HG03064 (cell line): ENCODE data around the gene FDCSP.
"Not testable (repeated sequence)": the region's sequence is repeated elsewhere in the genome, so short reads cannot be mapped to it uniquely, and the experiment has no call there.

Experiments
- ATAC-seq: cut with Tn5 transposase; IDR thresholded peaks from one replicate; pipeline ENCODE4 v1.9.1; 2021; ENCODE audit warnings: low read depth; ENCODE audit not compliant: unreplicated experiment

The FDCSP gene

GRCh38 chr4:70225824-70226223 lies at the start of gene FDCSP:
Gene FDCSP (plus strand): TSS chr4:70226124. CDS start chr4:70231195, 5,071 bp downstream.
- no peak for ATAC-seq

DNA sequence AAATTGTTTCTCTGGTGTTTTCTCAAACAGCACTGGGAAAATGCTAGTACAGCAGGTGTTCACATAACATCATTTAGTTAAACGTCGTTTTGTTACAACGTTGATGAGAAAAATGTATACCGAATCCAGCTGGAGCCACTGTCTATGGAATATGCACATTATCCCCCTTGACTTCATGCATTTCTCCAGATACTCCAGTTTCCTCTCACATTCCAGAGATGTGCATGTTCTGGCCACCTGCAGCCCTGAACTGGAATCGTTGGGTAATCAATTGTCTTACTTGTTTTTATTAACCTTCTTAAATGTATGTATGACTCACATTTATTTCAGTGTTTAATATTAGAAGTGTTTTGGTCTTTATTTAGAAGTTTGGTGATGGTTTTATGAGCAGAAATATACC lies 48.8 kb upstream of the FDCSP start:
- ATAC-seq = no peak

GRCh38 chr4:70178075-70178660 lies 47.8 kb upstream of the FDCSP start:
- ATAC-seq = no peak

GRCh38 chr4:70179811-70180210 lies 46.1 kb upstream of the FDCSP start:
- no peak for ATAC-seq

GRCh38 chr4:70181864-70182263 lies 44.1 kb upstream of the FDCSP start:
- ATAC-seq = no peak

GRCh38 chr4:70182517-70183167 lies 43.3 kb upstream of the FDCSP start:
- no peak for ATAC-seq

- ATAC-seq = peak; percentile 72
These were observed 42.6 kb upstream of the FDCSP start for GRCh38 chr4:70183168-70183939.

GRCh38 chr4:70183940-70184246 lies 42.0 kb upstream of the FDCSP start:
- ATAC-seq = no peak

DNA sequence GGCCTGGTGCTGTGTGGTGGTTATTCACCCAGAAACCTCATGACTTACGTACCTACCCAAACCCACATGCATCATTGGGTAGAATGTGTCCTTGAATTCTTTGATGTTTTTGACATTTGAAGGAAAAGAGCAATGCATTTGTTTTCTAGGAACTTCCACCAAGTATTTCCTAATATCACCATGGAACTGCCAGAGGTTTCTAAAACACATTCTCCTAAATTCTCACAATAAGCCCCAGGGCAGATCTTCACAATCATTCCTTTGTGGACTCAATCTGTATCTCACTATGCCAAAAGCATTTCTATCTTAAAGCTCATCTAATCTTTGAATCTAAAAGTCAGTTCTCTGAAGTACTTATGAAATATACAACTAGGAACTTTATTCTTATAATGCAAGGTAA lies 38.7 kb upstream of the FDCSP start:
- no peak for ATAC-seq

GRCh38 chr4:70190579-70190978 lies 35.3 kb upstream of the FDCSP start:
- ATAC-seq = no peak

- no peak for ATAC-seq
These were observed 34.3 kb upstream of the FDCSP start for GRCh38 chr4:70191647-70192046.

- no peak for ATAC-seq
These were observed 33.0 kb upstream of the FDCSP start for GRCh38 chr4:70192895-70193294.

GRCh38 chr4:70195425-70195824 lies 30.5 kb upstream of the FDCSP start, which contains the start of gene ODAM:
Gene ODAM (plus strand): TSS chr4:70195725. CDS start chr4:70196544, 819 bp downstream.
- ATAC-seq = no peak

- ATAC-seq = no peak
These were observed 29.1 kb upstream of the FDCSP start for GRCh38 chr4:70196857-70197256.

DNA sequence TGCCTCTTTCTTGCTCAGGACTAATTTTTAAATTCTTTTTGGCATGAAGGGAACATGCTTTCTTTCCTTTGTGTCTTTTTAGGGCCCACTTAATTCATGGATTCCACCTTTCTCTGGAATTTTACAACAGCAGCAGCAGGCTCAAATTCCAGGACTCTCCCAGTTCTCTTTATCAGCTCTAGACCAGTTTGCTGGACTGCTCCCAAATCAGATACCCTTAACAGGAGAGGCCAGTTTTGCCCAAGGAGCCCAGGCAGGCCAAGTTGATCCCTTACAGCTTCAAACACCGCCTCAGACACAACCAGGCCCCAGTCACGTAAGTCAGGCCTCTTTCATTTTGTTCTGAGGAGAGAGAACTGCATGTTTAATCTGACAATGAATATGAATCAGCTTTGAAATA lies 28.1 kb upstream of the FDCSP start:
- no peak for ATAC-seq

GRCh38 chr4:70203601-70204000 lies 22.3 kb upstream of the FDCSP start:
- ATAC-seq = no peak

- ATAC-seq = not testable (repeated sequence)
These were observed 13.2 kb upstream of the FDCSP start for GRCh38 chr4:70212752-70213151.

DNA sequence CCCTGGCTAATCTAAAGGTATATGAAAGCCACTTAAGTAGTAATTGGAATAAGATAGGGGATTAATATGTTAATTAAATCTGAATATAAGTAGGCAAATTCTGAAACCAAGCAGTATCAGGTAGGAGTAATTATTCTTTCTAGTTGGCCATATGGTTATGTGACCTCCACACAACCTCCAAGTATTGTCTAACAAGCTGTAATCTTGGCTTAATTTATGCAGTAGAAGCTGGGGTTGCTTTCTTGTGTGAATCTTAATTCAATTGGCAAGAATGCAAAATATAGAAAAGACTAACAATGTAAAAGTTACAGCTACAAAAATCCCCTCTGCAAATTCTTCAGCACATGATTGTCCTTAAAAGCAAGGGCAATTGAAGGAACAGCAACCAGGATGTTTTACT lies 9.8 kb upstream of the FDCSP start:
- not testable (repeated sequence) for ATAC-seq

- not testable (repeated sequence) for ATAC-seq
These were observed 9.4 kb upstream of the FDCSP start for GRCh38 chr4:70216550-70216949.

DNA sequence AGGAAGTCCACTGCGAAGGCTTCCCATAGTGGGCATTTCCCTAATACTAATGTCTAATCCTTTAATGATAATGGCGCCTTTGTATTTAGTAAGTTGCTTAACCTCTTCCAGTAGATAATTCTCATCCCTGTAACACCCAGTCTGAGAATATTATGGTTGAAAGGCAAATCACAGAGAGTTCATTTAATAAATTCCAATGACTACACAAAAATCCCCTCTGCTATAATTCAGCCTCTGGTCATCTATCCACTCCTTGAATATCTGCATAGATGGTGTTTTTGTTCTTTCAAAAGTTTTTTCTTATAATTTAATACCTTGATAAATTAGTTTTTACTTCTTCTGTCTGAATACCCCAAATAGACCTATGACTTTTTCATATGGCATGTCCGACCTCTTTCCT lies 4.5 kb upstream of the FDCSP start:
- ATAC-seq = not testable (repeated sequence)

DNA sequence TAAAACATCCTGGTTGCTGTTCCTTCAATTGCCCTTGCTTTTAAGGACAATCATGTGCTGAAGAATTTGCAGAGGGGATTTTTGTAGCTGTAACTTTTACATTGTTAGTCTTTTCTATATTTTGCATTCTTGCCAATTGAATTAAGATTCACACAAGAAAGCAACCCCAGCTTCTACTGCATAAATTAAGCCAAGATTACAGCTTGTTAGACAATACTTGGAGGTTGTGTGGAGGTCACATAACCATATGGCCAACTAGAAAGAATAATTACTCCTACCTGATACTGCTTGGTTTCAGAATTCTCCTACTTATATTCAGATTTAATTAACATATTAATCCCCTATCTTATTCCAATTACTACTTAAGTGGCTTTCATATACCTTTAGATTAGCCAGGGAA lies 4.1 kb upstream of the FDCSP start:
- not testable (repeated sequence) for ATAC-seq

DNA sequence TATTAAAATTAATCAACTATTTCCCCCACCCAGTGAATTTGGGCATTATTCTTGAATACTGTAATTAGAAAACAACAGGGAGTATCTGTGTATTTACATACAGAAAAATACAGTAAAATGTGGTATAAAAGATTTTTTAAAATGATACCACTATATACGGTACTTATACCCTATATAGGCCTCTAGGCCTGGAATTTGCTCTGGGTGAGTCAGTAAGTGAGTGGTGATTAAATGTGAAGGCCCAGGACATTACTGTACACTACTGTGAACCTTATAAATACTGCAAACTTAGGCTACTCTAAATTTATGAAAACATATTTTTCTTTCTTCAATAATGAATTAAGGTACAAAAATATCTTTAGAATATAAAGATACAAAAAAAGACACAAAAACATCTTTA lies 10.2 kb downstream of the FDCSP start:
- no peak for ATAC-seq
